Breast epithelium (tissue), 3 donors: Measurements from ENCODE around the gene MAP3K6.

Experiments
- CTCF ChIP-seq, 3 donors: fragments of 450-650 bp; IDR thresholded peaks; one replicate each; pipeline ENCODE4 v1.5.1; 2016 to 2017; ENCODE audit warnings: antibody characterized with exemption in 3 of 3, mild to moderate bottlenecking in 3 of 3, moderate library complexity in 3 of 3
- POLR2A ChIP-seq: fragments of 450-650 bp; IDR thresholded peaks from one replicate; pipeline ENCODE4 v1.6.1; 2016; ENCODE audit warnings: antibody characterized with exemption, mild to moderate bottlenecking, moderate library complexity

GRCh38 chr1:27321813-27322568, 44.8 kb downstream of the MAP3K6 start, which contains the start of gene TMEM222:
- TF ChIP-seq POLR2A (peak; percentile 32), CTCF (IDR thresholded peaks at IDR 0.05) (peak in 2 of 3 donors; percentile 41 to 49)
